ENCODE data around the gene CAMP.

DNA sequence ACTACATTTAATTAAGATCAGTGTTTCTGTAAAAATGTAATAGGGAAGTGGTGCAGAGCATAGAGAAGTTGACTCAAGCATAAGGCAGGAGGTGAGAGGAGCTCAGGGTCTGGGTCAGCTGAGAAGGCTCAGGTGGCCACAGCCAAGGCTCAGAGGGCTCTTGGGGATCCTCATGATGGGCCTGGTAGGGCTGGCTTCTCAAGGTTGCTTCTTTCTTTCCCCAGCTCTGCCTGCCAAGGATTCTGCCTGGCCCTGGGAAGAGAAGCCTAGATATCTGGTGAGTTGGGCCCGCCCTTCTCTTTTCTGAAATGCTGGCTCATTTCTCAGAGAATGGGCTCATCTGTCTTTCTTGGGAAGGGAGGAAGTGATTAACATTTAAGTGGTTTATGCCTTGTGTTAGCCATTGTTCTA lies 24.1 kb downstream of the CAMP start:
- no peak for TF ChIP-seq POLR2A (IDR thresholded peaks at IDR 0.05)
- TF ChIP-seq, protein P1, sequence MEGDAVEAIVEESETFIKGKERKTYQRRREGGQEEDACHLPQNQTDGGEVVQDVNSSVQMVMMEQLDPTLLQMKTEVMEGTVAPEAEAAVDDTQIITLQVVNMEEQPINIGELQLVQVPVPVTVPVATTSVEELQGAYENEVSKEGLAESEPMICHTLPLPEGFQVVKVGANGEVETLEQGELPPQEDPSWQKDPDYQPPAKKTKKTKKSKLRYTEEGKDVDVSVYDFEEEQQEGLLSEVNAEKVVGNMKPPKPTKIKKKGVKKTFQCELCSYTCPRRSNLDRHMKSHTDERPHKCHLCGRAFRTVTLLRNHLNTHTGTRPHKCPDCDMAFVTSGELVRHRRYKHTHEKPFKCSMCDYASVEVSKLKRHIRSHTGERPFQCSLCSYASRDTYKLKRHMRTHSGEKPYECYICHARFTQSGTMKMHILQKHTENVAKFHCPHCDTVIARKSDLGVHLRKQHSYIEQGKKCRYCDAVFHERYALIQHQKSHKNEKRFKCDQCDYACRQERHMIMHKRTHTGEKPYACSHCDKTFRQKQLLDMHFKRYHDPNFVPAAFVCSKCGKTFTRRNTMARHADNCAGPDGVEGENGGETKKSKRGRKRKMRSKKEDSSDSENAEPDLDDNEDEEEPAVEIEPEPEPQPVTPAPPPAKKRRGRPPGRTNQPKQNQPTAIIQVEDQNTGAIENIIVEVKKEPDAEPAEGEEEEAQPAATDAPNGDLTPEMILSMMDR (IDR thresholded peaks at IDR 0.05): no peak
- TF ChIP-seq POLR2AphosphoS5 (IDR thresholded peaks at IDR 0.05): no peak
- TF ChIP-seq EP300 (IDR thresholded peaks at IDR 0.05; ENCODE audit: low read depth): no peak
